Activated CD4-positive, alpha-beta memory T cell treated with anti-CD3 and anti-CD28 coated beads for 36 hours (primary cell): Measurements from ENCODE around the gene ZNF415. TPM values are rescaled to one million over a fixed set of nuclear protein-coding genes. Genes with fewer than 3 reads are reported as not detected.

Source experiments
- CTCF ChIA-PET: fragments of 350-600 bp; sonication (Branson Sonifier 250); formaldehyde crosslinking; loops from one replicate; lab custom pipeline; 2021; ENCODE audit warnings: antibody characterized with exemption, inconsistent platforms; lab: Charles Lee
- POLR2A ChIA-PET: fragments of 350-600 bp; sonication (Branson Sonifier 250); formaldehyde crosslinking; loops from one replicate; lab custom pipeline; 2021; ENCODE audit warnings: antibody characterized with exemption; lab: Charles Lee
- DNase-seq: peaks from one replicate; pipeline ENCODE4 v3.0.0-alpha.2; 2020
- H3K27ac Mint-ChIP-seq: one replicate; pipeline ENCODE4 v1.8.0; 2021; ENCODE audit warnings: mixed read lengths
- H3K27me3 Mint-ChIP-seq: one replicate; pipeline ENCODE4 v1.8.0; 2021; ENCODE audit warnings: mixed read lengths
- H3K36me3 Mint-ChIP-seq: one replicate; pipeline ENCODE4 v1.8.0; 2021; ENCODE audit warnings: mixed read lengths
- H3K4me1 Mint-ChIP-seq: one replicate; pipeline ENCODE4 v1.8.0; 2021; ENCODE audit warnings: low read depth, mixed read lengths
- H3K4me3 Mint-ChIP-seq: one replicate; pipeline ENCODE4 v1.8.0; 2021; ENCODE audit warnings: mild to moderate bottlenecking, mixed read lengths
- H3K9me3 Mint-ChIP-seq: one replicate; pipeline ENCODE4 v1.8.0; 2021; ENCODE audit warnings: mixed read lengths
- intact Hi-C: fragments of 100-400 bp; cut with micrococcal nuclease; formaldehyde crosslinking; loops from one replicate; pipeline ENCODE4 v1.15.1; 2023
- total RNA-seq, 2 experiments: library from RNA; stranded (reverse); gene quantifications; one replicate each; pipeline ENCODE4 v1.2.3, GENCODE V29; 2021

ZNF415 gene
- total RNA-seq, 2 experiments from 2014 or later, result 0.39 to 0.88 TPM

DNA sequence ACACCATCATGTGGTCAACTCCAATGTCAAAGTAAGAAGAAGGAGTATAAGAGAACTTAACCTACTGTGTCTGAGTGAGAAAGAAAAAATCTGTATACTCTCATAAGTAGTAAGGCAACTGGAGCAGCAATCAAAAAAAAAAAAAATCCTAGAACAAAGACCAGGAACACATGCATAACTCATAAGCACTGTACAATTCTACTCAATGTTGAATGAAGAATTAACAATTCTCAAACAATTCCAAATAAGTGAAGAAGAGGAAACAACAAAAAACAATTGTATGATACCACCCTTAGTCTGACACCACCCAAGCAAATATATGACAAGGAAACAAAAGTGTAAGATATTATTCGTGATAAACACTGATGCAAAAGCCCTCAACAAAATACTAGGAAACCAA lies 54.0 kb downstream of the ZNF415 start:
- Mint-ChIP-seq H3K27me3 (no peaks in the 10 kb centered on the region), H3K4me3 (no peak overlapping the region), H3K36me3 (peaks cover 98% of the 10 kb centered on the region), H3K9me3 (peaks cover 86% of the 10 kb centered on the region), H3K4me1 (no peaks in the 10 kb centered on the region), H3K27ac (no peak overlapping the region)
- no peak for DNase-seq
- POLR2A ChIA-PET, result no interaction called here
- CTCF ChIA-PET, result no interaction called here
- intact Hi-C loops, result no loop called here

- intact Hi-C loops, result no loop called here
- H3K27ac Mint-ChIP-seq, result no peak overlapping the region
- H3K9me3 Mint-ChIP-seq, result peaks cover 85% of the 10 kb centered on the region
- no peaks in the 10 kb centered on the region for H3K4me1 Mint-ChIP-seq
- DNase-seq, result no peak
- H3K4me3 Mint-ChIP-seq, result no peak overlapping the region
- ChIA-PET POLR2A (no interaction called here), CTCF (interaction anchor here (1.1 kb wide), 1 partner anchor 43 kb away, joined by 4 read pairs; no protein-coding TSS in a partner anchor)
- no peaks in the 10 kb centered on the region for H3K27me3 Mint-ChIP-seq
- peaks cover 97% of the 10 kb centered on the region for H3K36me3 Mint-ChIP-seq
These were observed 55.7 kb downstream of the ZNF415 start for GRCh38 chr19:53076984-53077383.

DNA sequence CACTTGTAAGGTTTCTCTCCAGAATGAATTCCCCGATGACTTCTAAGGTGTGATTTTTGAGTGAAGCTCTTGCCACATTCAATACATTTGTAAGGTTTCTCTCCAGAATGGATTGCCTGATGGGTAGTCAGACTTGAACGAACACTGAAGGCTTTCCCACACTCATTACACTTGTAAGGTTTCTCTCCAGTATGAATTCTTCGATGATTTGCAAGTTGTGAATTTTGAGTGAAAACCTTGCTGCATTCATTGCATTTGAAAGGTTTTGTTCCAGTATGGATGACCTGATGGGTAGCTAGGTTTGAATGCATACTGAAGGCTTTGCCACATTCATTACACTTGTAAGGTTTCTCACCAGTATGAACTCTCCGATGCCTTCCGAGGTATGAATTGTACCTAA lies 63.9 kb downstream of the ZNF415 start:
- peaks cover 73% of the 10 kb centered on the region for H3K9me3 Mint-ChIP-seq
- DNase-seq, result no peak
- no peaks in the 10 kb centered on the region for H3K27me3 Mint-ChIP-seq
- H3K4me3 Mint-ChIP-seq, result no peak overlapping the region
- no peak overlapping the region for H3K27ac Mint-ChIP-seq
- H3K36me3 Mint-ChIP-seq, result peaks cover 72% of the 10 kb centered on the region
- POLR2A ChIA-PET, result no interaction called here
- intact Hi-C loops, result loop anchor here (10.0 kb wide), 1 partner anchor 186 kb away; the partner anchor contains the start of genes VN1R2 and ZNF677
- no peaks in the 10 kb centered on the region for H3K4me1 Mint-ChIP-seq
- CTCF ChIA-PET, result no interaction called here

GRCh38 chr19:53068199-53068598 lies 64.5 kb downstream of the ZNF415 start:
- Mint-ChIP-seq H3K27ac (no peak overlapping the region), H3K27me3 (no peaks in the 10 kb centered on the region), H3K4me1 (no peaks in the 10 kb centered on the region), H3K4me3 (no peak overlapping the region), H3K9me3 (peaks cover 76% of the 10 kb centered on the region), H3K36me3 (peaks cover 70% of the 10 kb centered on the region)
- intact Hi-C loops, result loop anchor here (10.0 kb wide), 1 partner anchor 187 kb away; the partner anchor contains the start of genes VN1R2 and ZNF677
- POLR2A ChIA-PET, result no interaction called here
- CTCF ChIA-PET, result no interaction called here
- DNase-seq, result no peak

- CTCF ChIA-PET, result no interaction called here
- DNase-seq, result peak; percentile 17
- Mint-ChIP-seq H3K27ac (no peak overlapping the region), H3K36me3 (peaks cover 37% of the 10 kb centered on the region), H3K4me3 (no peak overlapping the region), H3K9me3 (peaks cover 68% of the 10 kb centered on the region), H3K4me1 (no peaks in the 10 kb centered on the region), H3K27me3 (peaks cover 10% of the 10 kb centered on the region)
- POLR2A ChIA-PET, result no interaction called here
- intact Hi-C loops, result no loop called here
These were observed 74.7 kb downstream of the ZNF415 start for GRCh38 chr19:53057904-53058580.

Other genes with a start within 250 kb of the ZNF415 start
- gene ZNF320, start 235.3 kb downstream of the ZNF415 start, total RNA-seq, result 1 to 10 TPM; 5.4 to 7.0 TPM
- 1 to 10 TPM; 5.0 to 6.3 TPM for gene ZNF888, start 209.5 kb downstream of the ZNF415 start, total RNA-seq
- 10 to 100 TPM; 11.0 to 11.4 TPM for gene ZNF816, start 170.0 kb downstream of the ZNF415 start, total RNA-seq
- not detected for gene ERVV-1, start 119.0 kb downstream of the ZNF415 start, total RNA-seq
- gene ERVV-2, start 88.2 kb downstream of the ZNF415 start, total RNA-seq, result not detected
- gene ZNF160, start 29.5 kb downstream of the ZNF415 start, total RNA-seq, result 10 to 100 TPM; 26.3 to 28.9 TPM
- 1 to 10 TPM; 6.4 TPM for gene ZNF347, start 26.1 kb upstream of the ZNF415 start, total RNA-seq
- 1 to 10 TPM; 4.7 to 4.8 TPM for gene ZNF665, start 60.4 kb upstream of the ZNF415 start, total RNA-seq
- gene ZNF677, start 122.0 kb upstream of the ZNF415 start, total RNA-seq, result 1 to 10 TPM; 4.6 to 4.9 TPM
- not detected for gene VN1R2, start 125.4 kb upstream of the ZNF415 start, total RNA-seq
- not detected for gene VN1R4, start 134.8 kb upstream of the ZNF415 start, total RNA-seq
- 1 to 10 TPM; 5.7 to 5.8 TPM for gene ZNF845, start 200.8 kb upstream of the ZNF415 start, total RNA-seq
- 10 to 100 TPM; 14.5 to 19.9 TPM for gene ZNF525, start 232.8 kb upstream of the ZNF415 start, total RNA-seq